Limb (tissue), 2 donors: ENCODE results near the gene FCGR1A.
"Not testable (repeated sequence)": the region's sequence is repeated elsewhere in the genome, so short reads cannot be mapped to it uniquely, and the experiment has no call there.

Source experiments
- DNase-seq, 2 donors: peaks; one replicate each; pipeline ENCODE4 v3.0.0-alpha.2; 2016; ENCODE audit errors: extremely low spot score in 2 of 2

FCGR1A gene

DNA sequence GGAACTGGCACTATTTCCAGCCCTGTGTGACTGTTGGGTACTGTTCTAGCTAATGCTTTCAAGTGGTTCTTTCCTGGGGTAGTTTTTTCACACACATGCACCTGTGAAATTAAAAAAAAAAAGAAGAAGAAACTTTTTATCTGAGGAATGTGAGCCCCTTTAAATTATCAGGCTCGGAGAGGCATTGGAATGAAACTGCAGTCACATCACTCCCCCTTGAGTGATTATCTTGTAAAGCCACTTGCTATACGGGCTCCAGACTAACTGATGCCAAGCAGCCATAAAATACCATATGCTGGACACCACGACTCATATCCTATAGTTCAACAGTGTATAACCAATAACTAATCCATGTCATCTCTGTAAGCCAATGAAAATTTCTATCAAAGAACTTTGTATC, 5.4 kb upstream of the FCGR1A start:
- DNase-seq: not testable (repeated sequence)

- DNase-seq: not testable (repeated sequence)
These were observed 4.2 kb upstream of the FCGR1A start for GRCh38 chr1:149778313-149778712.

- DNase-seq: not testable (repeated sequence)
These were observed 995 bp upstream of the FCGR1A start for GRCh38 chr1:149781413-149781984.

GRCh38 chr1:149783289-149783688, 795 bp downstream of the FCGR1A start:
- not testable (repeated sequence) for DNase-seq

DNA sequence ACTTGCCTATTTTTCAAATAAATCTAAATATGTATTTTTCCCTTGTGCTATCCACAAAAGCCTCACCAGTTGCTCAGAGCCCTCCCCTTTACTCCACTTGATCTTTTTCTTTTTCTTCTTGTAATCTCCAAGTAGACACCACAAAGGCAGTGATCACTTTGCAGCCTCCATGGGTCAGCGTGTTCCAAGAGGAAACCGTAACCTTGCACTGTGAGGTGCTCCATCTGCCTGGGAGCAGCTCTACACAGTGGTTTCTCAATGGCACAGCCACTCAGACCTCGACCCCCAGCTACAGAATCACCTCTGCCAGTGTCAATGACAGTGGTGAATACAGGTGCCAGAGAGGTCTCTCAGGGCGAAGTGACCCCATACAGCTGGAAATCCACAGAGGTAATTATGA, 1.4 kb downstream of the FCGR1A start:
- DNase-seq: not testable (repeated sequence)

DNA sequence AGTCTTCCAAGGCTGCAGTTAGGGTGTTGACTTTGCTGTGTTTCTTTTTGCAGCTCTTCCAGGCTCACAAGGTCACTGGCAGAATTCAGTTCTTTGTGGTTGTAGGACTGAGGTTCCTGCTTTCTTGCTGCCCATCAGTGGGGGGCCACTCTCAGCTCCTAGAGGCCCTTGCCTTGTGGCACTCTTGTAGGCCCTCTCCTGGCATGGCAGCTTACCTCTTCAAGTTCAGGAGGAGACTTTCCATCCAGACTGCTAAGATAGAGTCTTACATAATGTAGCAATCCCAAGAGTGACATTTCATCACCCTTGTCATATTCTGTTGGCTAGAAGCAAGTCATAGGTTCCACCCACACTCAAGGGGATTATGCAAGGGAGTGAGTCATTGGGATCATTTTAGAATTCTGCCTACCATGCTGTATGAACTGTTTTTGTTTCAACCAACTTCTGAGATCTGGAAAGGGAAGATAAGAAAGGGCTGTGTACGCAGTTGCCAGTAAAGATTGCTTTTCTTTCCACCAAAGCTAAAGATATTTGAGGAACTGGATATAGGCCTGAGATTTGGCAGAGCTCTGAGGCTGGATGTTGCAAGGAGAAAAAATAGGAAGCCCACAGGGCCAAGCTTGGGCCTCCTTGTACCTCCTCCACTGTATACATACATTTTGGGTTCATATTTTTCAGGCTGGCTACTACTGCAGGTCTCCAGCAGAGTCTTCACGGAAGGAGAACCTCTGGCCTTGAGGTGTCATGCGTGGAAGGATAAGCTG, 5.4 kb downstream of the FCGR1A start:
- not testable (repeated sequence) for DNase-seq

GRCh38 chr1:149792502-149792901, 10.0 kb downstream of the FCGR1A start:
- peak; percentile 49 to 78 for DNase-seq

DNA sequence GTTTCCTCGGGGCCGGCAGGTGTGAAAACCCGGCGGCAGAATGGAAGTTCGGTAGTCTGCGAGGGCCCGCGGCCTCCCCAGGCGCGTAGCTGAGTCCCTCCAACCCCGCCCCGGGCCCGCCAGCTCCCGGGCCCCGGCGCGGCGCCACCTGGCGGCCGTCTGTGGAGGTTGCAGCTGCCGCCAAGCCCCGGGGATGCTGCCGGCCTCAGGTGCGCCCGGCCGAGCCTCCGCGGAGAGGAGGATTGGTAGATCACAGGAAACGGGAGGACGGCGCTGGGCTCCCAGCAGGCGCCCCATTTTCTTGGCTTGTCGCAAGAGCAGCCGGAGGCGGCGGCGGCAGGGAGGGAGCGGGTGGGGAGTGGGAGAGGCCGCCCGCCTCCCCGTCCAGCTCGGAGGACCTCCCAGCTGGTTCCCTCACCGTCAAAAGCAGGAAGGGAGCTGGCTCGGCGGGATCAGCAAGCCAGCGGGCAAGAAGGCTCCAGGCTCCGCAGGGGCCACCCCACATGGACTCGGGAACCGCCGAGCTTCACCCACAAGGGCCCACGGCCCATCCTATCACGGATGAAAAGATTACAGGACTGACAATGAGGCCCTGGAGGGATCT, 10.5 kb downstream of the FCGR1A start:
- DNase-seq: peak; percentile 31 to 85

DNA sequence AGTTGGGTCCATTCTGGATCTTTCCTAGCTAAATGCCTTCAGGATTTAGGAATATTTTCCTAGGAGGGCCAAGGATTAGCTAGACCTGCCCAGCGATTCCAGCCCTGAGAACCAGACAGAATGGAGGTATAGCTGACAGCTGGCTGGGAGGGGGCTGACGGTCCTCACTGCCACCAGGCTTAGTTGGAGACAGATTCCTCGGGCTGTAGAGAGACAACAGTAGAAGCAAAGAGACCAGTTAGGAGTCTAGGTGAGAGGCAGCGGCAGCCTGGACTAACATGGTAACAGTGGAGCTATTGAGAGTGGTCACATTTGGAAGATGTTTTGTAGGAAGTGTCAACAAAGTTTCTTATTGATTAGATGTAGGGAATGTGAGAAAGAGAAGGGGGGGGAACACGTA, 11.4 kb downstream of the FCGR1A start:
- not testable (repeated sequence) for DNase-seq

- DNase-seq: not testable (repeated sequence)
These were observed 19.1 kb downstream of the FCGR1A start for GRCh38 chr1:149801628-149802027.

DNA sequence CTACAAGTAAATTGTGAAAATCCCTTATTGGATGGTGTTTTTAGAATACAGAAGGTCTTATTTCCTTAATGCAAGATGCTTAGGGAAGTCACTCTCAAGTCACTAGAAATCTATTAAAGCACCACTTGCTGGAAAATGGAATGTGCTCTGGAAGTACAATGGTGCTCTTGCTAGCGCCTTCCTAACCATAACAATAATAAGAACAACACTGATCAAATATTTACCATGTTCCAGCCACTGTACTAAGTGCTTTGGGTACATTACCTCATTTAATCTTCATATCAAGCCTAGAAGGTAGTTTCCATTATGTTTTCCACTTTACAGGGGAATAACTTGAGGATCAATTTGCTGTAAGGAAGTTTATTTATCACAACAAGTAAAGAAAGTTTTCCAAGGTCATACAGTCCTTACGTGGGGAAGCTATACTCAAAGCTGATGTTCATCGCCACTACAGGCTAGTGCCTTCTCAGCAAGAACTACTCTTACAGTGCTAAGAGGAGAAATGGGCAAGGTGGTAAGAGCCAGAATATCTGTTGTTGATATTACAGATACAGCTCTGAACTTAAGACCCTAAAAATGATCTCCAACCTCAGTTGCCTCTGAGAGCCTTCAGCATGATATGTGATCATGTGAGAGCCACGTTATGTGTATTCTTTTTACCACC, 22.1 kb downstream of the FCGR1A start:
- DNase-seq: not testable (repeated sequence)

GRCh38 chr1:149810697-149811405, 28.4 kb downstream of the FCGR1A start:
- DNase-seq: peak in 1 of 2 donors; percentile 24

DNA sequence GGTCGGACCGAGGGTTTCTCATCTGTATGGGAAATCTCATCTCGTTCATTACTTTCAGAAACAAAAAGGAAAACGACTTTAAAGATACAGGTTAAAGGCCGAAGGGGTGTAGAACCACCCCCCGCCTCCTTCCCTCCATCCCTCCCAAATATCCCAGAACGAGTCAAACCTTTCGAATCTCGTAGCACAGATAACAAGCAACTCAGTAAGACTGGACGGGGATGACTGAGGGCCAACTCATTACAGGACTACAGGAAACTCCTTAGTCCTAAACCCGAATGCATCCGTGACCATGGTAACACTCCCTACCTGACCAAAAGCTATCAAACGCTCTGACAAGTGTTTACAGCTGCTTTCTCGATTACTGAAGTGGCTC, 29.0 kb downstream of the FCGR1A start:
- DNase-seq: peak in 1 of 2 donors; percentile 30

GRCh38 chr1:149811890-149812829, 29.7 kb downstream of the FCGR1A start:
- DNase-seq: peak; percentile 82 to 91

DNA sequence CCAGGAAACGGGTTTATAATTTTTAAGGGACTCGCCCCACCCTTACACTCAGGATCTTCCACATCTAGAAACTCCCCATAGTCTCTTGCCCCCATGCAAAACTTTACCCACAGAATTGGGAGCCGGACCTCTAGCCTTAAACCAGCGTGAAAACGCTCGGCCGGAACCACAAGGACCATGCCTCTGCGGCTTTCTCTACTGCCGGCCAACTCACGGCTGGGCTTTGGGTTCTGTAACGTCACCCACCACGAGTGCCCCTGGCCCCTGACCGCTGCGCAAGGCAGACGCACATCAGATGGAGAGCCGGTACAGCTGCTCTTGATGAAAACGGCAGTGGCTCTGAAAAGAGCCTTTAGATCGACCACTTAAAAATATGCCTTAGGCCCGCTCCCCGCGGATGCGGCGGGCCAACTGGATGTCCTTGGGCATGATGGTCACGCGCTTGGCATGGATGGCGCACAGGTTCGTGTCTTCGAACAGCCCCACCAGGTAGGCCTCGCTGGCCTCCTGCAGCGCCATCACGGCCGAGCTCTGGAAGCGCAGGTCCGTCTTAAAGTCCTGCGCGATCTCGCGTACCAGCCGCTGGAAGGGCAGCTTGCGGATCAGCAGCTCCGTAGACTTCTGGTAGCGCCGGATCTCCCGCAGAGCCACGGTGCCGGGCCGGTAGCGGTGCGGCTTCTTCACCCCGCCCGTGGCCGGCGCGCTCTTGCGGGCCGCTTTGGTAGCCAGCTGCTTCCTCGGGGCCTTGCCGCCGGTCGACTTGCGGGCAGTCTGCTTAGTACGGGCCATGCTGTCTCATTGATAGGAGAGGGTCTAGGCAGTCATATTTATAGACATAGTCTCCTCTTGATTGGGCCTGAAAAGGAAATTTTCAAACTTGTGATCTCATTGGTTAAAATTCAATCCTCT, 30.7 kb downstream of the FCGR1A start:
- DNase-seq: peak; percentile 74 to 81

DNA sequence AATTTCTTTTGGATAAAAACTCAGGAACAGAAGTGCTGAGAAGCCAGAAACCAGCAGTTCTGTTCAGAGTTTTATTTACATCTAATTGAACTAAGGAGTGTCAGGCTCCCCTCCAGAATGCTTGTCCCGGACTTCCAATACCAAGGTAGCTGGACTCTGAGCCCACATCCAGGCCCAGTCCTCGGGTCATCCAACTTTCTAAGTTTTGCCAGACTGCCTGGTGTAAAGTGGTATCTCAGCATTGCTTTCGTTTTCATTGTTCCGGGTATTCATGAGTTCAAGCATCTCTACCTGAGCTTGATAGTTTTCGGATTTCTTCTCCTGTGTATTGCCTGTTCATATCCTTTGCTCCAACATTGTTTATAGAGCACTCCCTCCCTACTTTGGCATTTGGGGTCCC, 37.9 kb downstream of the FCGR1A start:
- DNase-seq: not testable (repeated sequence)

- not testable (repeated sequence) for DNase-seq
These were observed 44.1 kb downstream of the FCGR1A start for GRCh38 chr1:149826555-149826954.

GRCh38 chr1:149831764-149832315, 49.3 kb downstream of the FCGR1A start:
- not testable (repeated sequence) for DNase-seq
